Measurements from ENCODE around the gene ARID3A.

Gene ARID3A

GRCh38 chr19:995051-995827 is 69.4 kb downstream of the ARID3A start:
- H3K4me1 ChIP-seq: peaks cover 0 to 15% (median 8%) of the 10 kb centered on the region in 4 donors
- DNase-seq: no peak
- H3K27ac ChIP-seq: no peak overlapping the region
- H3K9me3 ChIP-seq: no peaks in the 10 kb centered on the region
- intact Hi-C loops (cut with DNase I; ENCODE audit: low total_unique reads): no loop called here
- no peak overlapping the region for H3K4me3 ChIP-seq
- no peak for TF ChIP-seq CTCF (IDR thresholded peaks at IDR 0.05)
- H3K36me3 ChIP-seq: peaks cover 30 to 50% (median 37%) of the 10 kb centered on the region in 3 donors
- H3K27me3 ChIP-seq: peaks cover 0 to 80% of the 10 kb centered on the region in 2 donors

GRCh38 chr19:996051-996838 is 70.4 kb downstream of the ARID3A start:
- TF ChIP-seq CTCF (IDR thresholded peaks at IDR 0.05): no peak
- no peak for DNase-seq
- Histone ChIP-seq H3K9me3 (no peaks in the 10 kb centered on the region), H3K27ac (no peak overlapping the region), H3K27me3 (peaks cover 0 to 88% of the 10 kb centered on the region in 2 donors), H3K36me3 (peaks cover 23 to 40% (median 31%) of the 10 kb centered on the region in 3 donors), H3K4me3 (no peak overlapping the region), H3K4me1 (peaks cover 0 to 25% (median 15%) of the 10 kb centered on the region in 4 donors)
- intact Hi-C loops (cut with DNase I; ENCODE audit: low total_unique reads): no loop called here

GRCh38 chr19:998064-998463 is 72.2 kb downstream of the ARID3A start:
- no peaks in the 10 kb centered on the region for H3K9me3 ChIP-seq
- intact Hi-C loops (cut with DNase I; ENCODE audit: low total_unique reads): no loop called here
- peaks cover 0 to 31% (median 16%) of the 10 kb centered on the region in 4 donors for H3K4me1 ChIP-seq
- peaks cover 10 to 24% (median 18%) of the 10 kb centered on the region in 3 donors for H3K36me3 ChIP-seq
- no peak overlapping the region for H3K4me3 ChIP-seq
- no peak for DNase-seq
- H3K27me3 ChIP-seq: peaks cover 0 to 95% of the 10 kb centered on the region in 2 donors
- no peak for TF ChIP-seq CTCF (IDR thresholded peaks at IDR 0.05)
- no peak overlapping the region for H3K27ac ChIP-seq

- Histone ChIP-seq H3K27ac (no peak overlapping the region), H3K9me3 (no peaks in the 10 kb centered on the region), H3K4me1 (peaks cover 0 to 31% (median 16%) of the 10 kb centered on the region in 4 donors), H3K36me3 (peaks cover 2 to 11% (median 5%) of the 10 kb centered on the region in 3 donors), H3K4me3 (no peak overlapping the region), H3K27me3 (peaks cover 0 to 92% of the 10 kb centered on the region in 2 donors)
- DNase-seq: no peak
- intact Hi-C loops (cut with DNase I; ENCODE audit: low total_unique reads): no loop called here
- no peak for TF ChIP-seq CTCF (IDR thresholded peaks at IDR 0.05)
These were observed 73.5 kb downstream of the ARID3A start for GRCh38 chr19:999379-999719.

- peaks cover 0 to 31% (median 16%) of the 10 kb centered on the region in 4 donors for H3K4me1 ChIP-seq
- intact Hi-C loops (cut with DNase I; ENCODE audit: low total_unique reads): no loop called here
- peak; percentile 12 to 22 for TF ChIP-seq CTCF (IDR thresholded peaks at IDR 0.05)
- H3K4me3 ChIP-seq: peak within 1 kb of the TSS in 1 of 2 donors; percentile 26
- no peak for DNase-seq
- H3K36me3 ChIP-seq: peaks cover 0 to 4% (median 0%) of the 10 kb centered on the region in 3 donors
- no peaks in the 10 kb centered on the region for H3K9me3 ChIP-seq
- peaks cover 0 to 89% of the 10 kb centered on the region in 2 donors for H3K27me3 ChIP-seq
- no peak within 1 kb of the TSS for H3K27ac ChIP-seq
These were observed 74.3 kb downstream of the ARID3A start, which contains the start of gene GRIN3B for GRCh38 chr19:1000095-1000494. TSS of gene GRIN3B (plus strand) at chr19:1000419. CDS start at chr19:1000438, 19 bp downstream.
